Mesothelial cell of epicardium (in vitro differentiated cells): ENCODE results near the gene SLIT3. TPM values are rescaled to one million over a fixed set of nuclear protein-coding genes. Genes with fewer than 3 reads are reported as not detected.

Source experiments
- DNase-seq, 2 experiments: peaks; one replicate each; pipeline ENCODE4 v3.0.0; 2021; ENCODE audit warnings: low spot score in 2 of 2; ENCODE audit not compliant: unreplicated experiment in 2 of 2
- H3K27ac Mint-ChIP-seq: 2 replicates; pipeline ENCODE4 v1.8.0; 2021; ENCODE audit warnings: mixed read lengths
- H3K27me3 Mint-ChIP-seq: 2 replicates; pipeline ENCODE4 v1.8.0; 2021; ENCODE audit warnings: low read depth, mixed read lengths
- H3K36me3 Mint-ChIP-seq: 2 replicates; pipeline ENCODE4 v1.8.0; 2021; ENCODE audit warnings: mixed read lengths
- H3K4me1 Mint-ChIP-seq: 2 replicates; pipeline ENCODE4 v1.8.0; 2021; ENCODE audit warnings: mixed read lengths
- H3K4me3 Mint-ChIP-seq: 2 replicates; pipeline ENCODE4 v1.8.0; 2021; ENCODE audit warnings: mild to moderate bottlenecking, moderate library complexity, mixed read lengths
- H3K9me3 Mint-ChIP-seq: 2 replicates; pipeline ENCODE4 v1.8.0; 2021; ENCODE audit warnings: mixed read lengths
- total RNA-seq: library from RNA; stranded (reverse); gene quantifications from 3 replicates; pipeline ENCODE4 v1.2.1, GENCODE V29; 2021
- TF ChIP-seq, protein P1 (sequence below): fragments of 200-600 bp; sonication (generic); IDR thresholded peaks from one replicate; pipeline ENCODE4 v1.5.0; 2021; ENCODE audit warnings: antibody characterized with exemption; ENCODE audit not compliant: unreplicated experiment

SLIT3 gene
- total RNA-seq, 1 donor from 2014 or later = 65.1 TPM

DNA sequence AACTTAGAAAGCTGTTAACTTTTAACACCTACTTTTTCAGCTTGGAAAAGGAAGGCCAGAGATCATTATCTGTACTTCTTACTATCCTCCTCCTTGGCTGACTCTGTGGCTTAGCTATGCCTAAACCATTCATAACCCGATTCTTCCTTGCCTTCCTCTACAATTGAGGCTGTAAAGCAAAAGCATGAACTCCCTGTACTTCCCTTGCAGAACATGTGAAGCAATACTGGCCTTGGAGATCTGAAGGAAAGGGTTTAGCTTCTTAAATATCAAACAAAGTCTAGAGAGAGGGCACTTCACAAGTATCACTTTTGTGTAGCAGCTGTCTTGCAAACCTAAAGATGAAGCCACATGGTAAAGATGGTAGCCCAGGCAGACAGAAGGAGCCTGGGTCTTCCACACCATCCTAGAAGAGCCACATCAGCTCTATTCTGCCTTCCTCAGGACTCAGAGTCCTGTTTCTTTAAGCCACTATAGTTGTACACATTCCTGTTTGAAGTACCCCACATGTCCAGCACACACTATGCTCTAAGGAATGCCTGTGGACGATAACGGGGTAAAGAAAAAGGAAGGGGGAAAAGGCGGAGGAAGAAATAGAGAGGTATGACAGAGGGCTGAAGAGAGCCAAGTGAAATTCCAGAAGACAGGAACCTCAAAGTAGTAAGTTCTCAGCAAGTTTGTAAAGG lies 169.2 kb downstream of the SLIT3 start:
- peaks cover 15% of the 10 kb centered on the region for H3K4me1 Mint-ChIP-seq
- TF ChIP-seq, protein P1, sequence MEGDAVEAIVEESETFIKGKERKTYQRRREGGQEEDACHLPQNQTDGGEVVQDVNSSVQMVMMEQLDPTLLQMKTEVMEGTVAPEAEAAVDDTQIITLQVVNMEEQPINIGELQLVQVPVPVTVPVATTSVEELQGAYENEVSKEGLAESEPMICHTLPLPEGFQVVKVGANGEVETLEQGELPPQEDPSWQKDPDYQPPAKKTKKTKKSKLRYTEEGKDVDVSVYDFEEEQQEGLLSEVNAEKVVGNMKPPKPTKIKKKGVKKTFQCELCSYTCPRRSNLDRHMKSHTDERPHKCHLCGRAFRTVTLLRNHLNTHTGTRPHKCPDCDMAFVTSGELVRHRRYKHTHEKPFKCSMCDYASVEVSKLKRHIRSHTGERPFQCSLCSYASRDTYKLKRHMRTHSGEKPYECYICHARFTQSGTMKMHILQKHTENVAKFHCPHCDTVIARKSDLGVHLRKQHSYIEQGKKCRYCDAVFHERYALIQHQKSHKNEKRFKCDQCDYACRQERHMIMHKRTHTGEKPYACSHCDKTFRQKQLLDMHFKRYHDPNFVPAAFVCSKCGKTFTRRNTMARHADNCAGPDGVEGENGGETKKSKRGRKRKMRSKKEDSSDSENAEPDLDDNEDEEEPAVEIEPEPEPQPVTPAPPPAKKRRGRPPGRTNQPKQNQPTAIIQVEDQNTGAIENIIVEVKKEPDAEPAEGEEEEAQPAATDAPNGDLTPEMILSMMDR = no peak

GRCh38 chr5:169128679-169129078 lies 172.3 kb downstream of the SLIT3 start:
- Mint-ChIP-seq H3K36me3 (no peaks in the 10 kb centered on the region), H3K27ac (no peak overlapping the region), H3K4me3 (no peak overlapping the region), H3K4me1 (peaks cover 29% of the 10 kb centered on the region), H3K9me3 (no peaks in the 10 kb centered on the region), H3K27me3 (no peaks in the 10 kb centered on the region)
- DNase-seq = no peak
- TF ChIP-seq, protein P1 = no peak

More for the DNA sequence above, 169.2 kb downstream of the SLIT3 start:
- no peak for DNase-seq
- Mint-ChIP-seq H3K9me3 (no peaks in the 10 kb centered on the region), H3K4me3 (no peak overlapping the region), H3K27me3 (no peaks in the 10 kb centered on the region), H3K27ac (no peak overlapping the region), H3K36me3 (no peaks in the 10 kb centered on the region)

GRCh38 chr5:169127431-169127830 lies 173.5 kb downstream of the SLIT3 start:
- Mint-ChIP-seq H3K27me3 (no peaks in the 10 kb centered on the region), H3K36me3 (peaks cover 10% of the 10 kb centered on the region), H3K27ac (no peak overlapping the region), H3K9me3 (peaks cover 11% of the 10 kb centered on the region), H3K4me3 (no peak overlapping the region), H3K4me1 (peaks cover 29% of the 10 kb centered on the region)
- TF ChIP-seq, protein P1 = no peak
- DNase-seq = no peak

- H3K9me3 Mint-ChIP-seq = peaks cover 11% of the 10 kb centered on the region
- H3K4me1 Mint-ChIP-seq = peaks cover 22% of the 10 kb centered on the region
- H3K36me3 Mint-ChIP-seq = peaks cover 10% of the 10 kb centered on the region
- DNase-seq = no peak
- H3K4me3 Mint-ChIP-seq = no peak overlapping the region
- no peaks in the 10 kb centered on the region for H3K27me3 Mint-ChIP-seq
- TF ChIP-seq, protein P1 = no peak
- peak overlapping the region; percentile 71 for H3K27ac Mint-ChIP-seq
These were observed 174.4 kb downstream of the SLIT3 start for GRCh38 chr5:169126481-169127021.

DNA sequence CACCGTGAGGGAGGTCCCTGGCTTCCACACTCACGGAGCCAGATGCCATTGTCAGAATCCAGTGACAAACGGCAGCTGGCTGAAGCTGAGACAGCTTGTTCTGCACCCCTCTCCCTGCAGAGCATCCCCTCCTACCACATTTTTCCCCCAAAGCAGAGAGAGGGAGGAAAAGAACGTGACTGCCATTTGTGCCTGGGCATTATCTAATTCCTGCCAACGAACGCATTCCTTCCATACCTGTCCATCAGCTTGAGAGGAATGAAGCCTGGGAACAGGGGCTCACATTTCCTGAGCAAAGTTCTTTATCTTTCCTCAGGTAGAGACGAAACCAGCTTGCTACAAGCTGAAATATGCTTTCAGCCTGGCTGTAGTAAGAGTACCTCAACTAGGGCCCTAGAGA lies 175.4 kb downstream of the SLIT3 start:
- peaks cover 22% of the 10 kb centered on the region for H3K4me1 Mint-ChIP-seq
- H3K4me3 Mint-ChIP-seq = no peak overlapping the region
- peaks cover 11% of the 10 kb centered on the region for H3K9me3 Mint-ChIP-seq
- TF ChIP-seq, protein P1 = no peak
- H3K27ac Mint-ChIP-seq = peak overlapping the region; percentile 79
- H3K36me3 Mint-ChIP-seq = peaks cover 10% of the 10 kb centered on the region
- no peaks in the 10 kb centered on the region for H3K27me3 Mint-ChIP-seq
- DNase-seq = no peak
